ENCODE results near the gene ARHGAP22.

GRCh38 chr10:48580236-48580635 lies 24.6 kb downstream of the ARHGAP22 start:
- TF ChIP-seq GATA2 (IDR thresholded peaks at IDR 0.05; ENCODE audit: low read depth, low read length) (no peak), GATA3 (IDR thresholded peaks at IDR 0.05; ENCODE audit: low read depth, low read length) (no peak)
